DOHH2 (cell line): ENCODE data around the gene ORM1.

Experiments
- EZH2phosphoT487 ChIP-seq: fragments of 200-600 bp; sonication (generic); IDR thresholded peaks from 2 replicates; pipeline ENCODE4 v1.6.1; 2017; ENCODE audit warnings: borderline replicate concordance, mild to moderate bottlenecking, antibody characterized with exemption, low read length, moderate library complexity, mixed read lengths
- TF ChIP-seq, protein P1 (sequence below): fragments of 200-600 bp; sonication (generic); IDR thresholded peaks from one replicate; pipeline ENCODE4 v1.5.1; 2014; ENCODE audit warnings: antibody characterized with exemption, mild to moderate bottlenecking, low read depth, low read length; ENCODE audit not compliant: poor library complexity, severe bottlenecking

DNA sequence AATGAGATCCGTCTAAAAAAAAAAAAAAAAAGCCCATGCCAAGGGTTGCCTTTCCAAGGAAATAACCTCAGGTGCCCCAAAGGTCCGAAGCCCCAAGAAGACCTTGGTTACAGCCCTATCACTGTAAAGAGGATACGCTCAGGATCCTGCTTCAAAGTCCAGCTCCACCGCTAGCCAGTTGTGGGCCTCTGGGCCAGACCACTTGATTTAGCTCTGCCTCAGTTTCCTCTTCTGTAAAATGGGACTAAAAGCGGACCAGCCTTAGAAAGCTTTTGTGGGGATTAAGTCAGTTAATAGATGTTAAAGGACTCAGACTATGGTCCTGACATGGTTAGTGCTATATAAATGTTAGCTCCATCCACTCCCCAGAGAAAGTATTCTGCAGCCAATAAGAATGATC, 48.7 kb upstream of the ORM1 start:
- TF ChIP-seq, protein P1, sequence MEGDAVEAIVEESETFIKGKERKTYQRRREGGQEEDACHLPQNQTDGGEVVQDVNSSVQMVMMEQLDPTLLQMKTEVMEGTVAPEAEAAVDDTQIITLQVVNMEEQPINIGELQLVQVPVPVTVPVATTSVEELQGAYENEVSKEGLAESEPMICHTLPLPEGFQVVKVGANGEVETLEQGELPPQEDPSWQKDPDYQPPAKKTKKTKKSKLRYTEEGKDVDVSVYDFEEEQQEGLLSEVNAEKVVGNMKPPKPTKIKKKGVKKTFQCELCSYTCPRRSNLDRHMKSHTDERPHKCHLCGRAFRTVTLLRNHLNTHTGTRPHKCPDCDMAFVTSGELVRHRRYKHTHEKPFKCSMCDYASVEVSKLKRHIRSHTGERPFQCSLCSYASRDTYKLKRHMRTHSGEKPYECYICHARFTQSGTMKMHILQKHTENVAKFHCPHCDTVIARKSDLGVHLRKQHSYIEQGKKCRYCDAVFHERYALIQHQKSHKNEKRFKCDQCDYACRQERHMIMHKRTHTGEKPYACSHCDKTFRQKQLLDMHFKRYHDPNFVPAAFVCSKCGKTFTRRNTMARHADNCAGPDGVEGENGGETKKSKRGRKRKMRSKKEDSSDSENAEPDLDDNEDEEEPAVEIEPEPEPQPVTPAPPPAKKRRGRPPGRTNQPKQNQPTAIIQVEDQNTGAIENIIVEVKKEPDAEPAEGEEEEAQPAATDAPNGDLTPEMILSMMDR = no peak
- no peak for TF ChIP-seq EZH2phosphoT487
